Adrenal gland (tissue), 5 donors: Measurements from ENCODE around the gene GNAQ.

ENCODE experiments used
- CTCF ChIP-seq, 6 experiments: fragments of 450-650 bp in 4 of 6; fragments of 200-600 bp in 2 of 6; sonication (generic) in 1 of 6; IDR thresholded peaks; 1 replicate in 5 of 6; 2 replicates in 1 of 6; pipeline versions ENCODE4 v1.5.1 to v1.8.0; 2016 to 2021; ENCODE audit warnings: antibody characterized with exemption in 6 of 6, mild to moderate bottlenecking in 2 of 6, moderate library complexity in 1 of 6
- POLR2A ChIP-seq, 2 donors: fragments of 450-650 bp; IDR thresholded peaks; one replicate each; pipeline ENCODE4 v1.6.1; 2017; ENCODE audit warnings: antibody characterized with exemption in 2 of 2, mild to moderate bottlenecking in 2 of 2, moderate library complexity in 1 of 2
- donor health status: DM: no; HTN: no; CAD: no.

GRCh38 chr9:77935974-77936373, 95.6 kb downstream of the GNAQ start:
- TF ChIP-seq CTCF (IDR thresholded peaks at IDR 0.05) (no peak), POLR2A (IDR thresholded peaks at IDR 0.05) (no peak)
